Measurements from ENCODE around the gene RPL10. TPM values are rescaled to one million over a fixed set of nuclear protein-coding genes. Genes with fewer than 3 reads are reported as not detected.

RPL10 gene
- total RNA-seq, 1 experiment from 2014 or later, result 3,401 TPM

GRCh38 chrX:154441984-154442707 is 44.0 kb downstream of the RPL10 start:
- DNase-seq, result peak; percentile 74
- H3K27ac ChIP-seq (ENCODE audit: low read length), result no peak overlapping the region
- ChIA-PET POLR2A (ENCODE audit: unreplicated experiment) (no interaction called here), CTCF (no interaction called here)
- no peaks in the 10 kb centered on the region for H3F3A ChIP-seq (ENCODE audit: low read length, unreplicated experiment)
- peaks cover 11% of the 10 kb centered on the region for H4K20me1 ChIP-seq (ENCODE audit: low read length)
- no peak; the same call in 1 of the 2 replicates for ATAC-seq
- no peak for TF ChIP-seq EZH2phosphoT487 (IDR thresholded peaks at IDR 0.05; ENCODE audit: borderline replicate concordance, low read length)
- no peak for TF ChIP-seq EZH2 (IDR thresholded peaks at IDR 0.05; ENCODE audit: low read length, unreplicated experiment)
- H3K4me2 ChIP-seq (ENCODE audit: low read length), result no peak overlapping the region
- TSS peak; percentile 28 for BruUV-seq (replicated peaks)
- H3K4me1 ChIP-seq (ENCODE audit: insufficient read depth, low read length), result peaks cover 35% of the 10 kb centered on the region
- no peaks in the 10 kb centered on the region for H3K9me3 ChIP-seq (ENCODE audit: low read length)
- H3K4me3 ChIP-seq (ENCODE audit: low read length), result no peak overlapping the region
- H3K27me3 ChIP-seq (ENCODE audit: low read length), result no peaks in the 10 kb centered on the region
- no peaks in the 10 kb centered on the region for H3K9me2 ChIP-seq (replicated peaks; ENCODE audit: low read length)
- H3K79me2 ChIP-seq (ENCODE audit: low read length), result peaks cover 54% of the 10 kb centered on the region
- intact Hi-C loops (cut with micrococcal nuclease), result loop anchor here (5.0 kb wide), 1 partner anchor 35 kb away; the partner anchor contains the start of gene LAGE3
- H3K9ac ChIP-seq (ENCODE audit: low read length), result no peak overlapping the region
- no peak overlapping the region for H2AFZ ChIP-seq (ENCODE audit: low read length)
- H3K36me3 ChIP-seq (ENCODE audit: low read depth, low read length), result peaks cover 4% of the 10 kb centered on the region; the same call in 1 of the 2 replicates

GRCh38 chrX:154443479-154443910 is 45.3 kb downstream of the RPL10 start:
- 0 out of 2 replicates have a peak overlapping the region, but pooled peaks have one; percentile 25 for H3K9ac ChIP-seq (ENCODE audit: low read length)

More at GRCh38 chrX:154443479-154443910, 45.3 kb downstream of the RPL10 start:
- ATAC-seq (peak; percentile 46), DNase-seq (peak; percentile 5)
- Histone ChIP-seq H3K4me2 (ENCODE audit: low read length) (peak overlapping the region; percentile 80), H3K36me3 (ENCODE audit: low read depth, low read length) (peaks cover 4% of the 10 kb centered on the region; the same call in 1 of the 2 replicates), H3K79me2 (ENCODE audit: low read length) (peaks cover 41% of the 10 kb centered on the region), H3K9me3 (ENCODE audit: low read length) (no peaks in the 10 kb centered on the region), H3K27me3 (ENCODE audit: low read length) (no peaks in the 10 kb centered on the region), H3K4me3 (ENCODE audit: low read length) (peak overlapping the region; percentile 60; the same call in 1 of the 2 replicates), H2AFZ (ENCODE audit: low read length) (no peak overlapping the region), H3K9me2 (replicated peaks; ENCODE audit: low read length) (no peaks in the 10 kb centered on the region), H4K20me1 (ENCODE audit: low read length) (0 out of 2 replicates have a peak, but pooled peaks cover 4% of the 10 kb centered on the region), H3K27ac (ENCODE audit: low read length) (0 out of 2 replicates have a peak overlapping the region, but pooled peaks have one; percentile 18), H3F3A (ENCODE audit: low read length, unreplicated experiment) (no peaks in the 10 kb centered on the region), H3K4me1 (ENCODE audit: insufficient read depth, low read length) (peaks cover 28% of the 10 kb centered on the region)
- TF ChIP-seq EZH2 (IDR thresholded peaks at IDR 0.05; ENCODE audit: low read length, unreplicated experiment) (no peak), CTCF (conservative IDR thresholded peaks at IDR 0.05; ENCODE audit: low read depth, low read length) (no peak), EZH2phosphoT487 (IDR thresholded peaks at IDR 0.05; ENCODE audit: borderline replicate concordance, low read length) (no peak)
- CTCF ChIA-PET, result no interaction called here
- no TSS peak for BruUV-seq (replicated peaks)
- POLR2A ChIA-PET (ENCODE audit: unreplicated experiment), result no interaction called here
- intact Hi-C loops (cut with micrococcal nuclease), result loop anchor here (5.0 kb wide), 1 partner anchor 34 kb away; the partner anchor contains the start of gene LAGE3

Data from PC-3 (cell line).